ENCODE measurements around the gene CWH43.
"Not testable (repeated sequence)": the region's sequence is repeated elsewhere in the genome, so short reads cannot be mapped to it uniquely, and the experiment has no call there.

- not testable (repeated sequence) for TF ChIP-seq CTCF (IDR thresholded peaks at IDR 0.05); CEBPB (IDR thresholded peaks at IDR 0.05); EP300 (IDR thresholded peaks at IDR 0.05); NPAS2 (CRISPR knock-in tag; IDR thresholded peaks at IDR 0.05; ENCODE audit: borderline replicate concordance); NR3C1 (IDR thresholded peaks at IDR 0.05); POLR2A (IDR thresholded peaks at IDR 0.05; ENCODE audit: low read length); POLR2AphosphoS2 (conservative IDR thresholded peaks at IDR 0.05; ENCODE audit: low read length); SMC3 (IDR thresholded peaks at IDR 0.05); USF2 (IDR thresholded peaks at IDR 0.05); FOSL2 (IDR thresholded peaks at IDR 0.05); FOSL2 (CRISPR knock-in tag; IDR thresholded peaks at IDR 0.05)
These were observed 111.4 kb downstream of the CWH43 start for GRCh38 chr4:49097505-49097904.

Measured in A549 (cell line).